PC-3 (cell line): Measurements from ENCODE around the gene PRKCQ.

Experiments used
- EZH2 ChIP-seq: fragments of 300-600 bp; sonication (generic); IDR thresholded peaks from one replicate; pipeline ENCODE4 v1.6.1; 2017; ENCODE audit warnings: antibody characterized with exemption, mild to moderate bottlenecking, low read length; ENCODE audit not compliant: unreplicated experiment
- TF ChIP-seq, protein P1 (sequence below): fragments of 300-600 bp; sonication (generic); conservative IDR thresholded peaks from 2 replicates; pipeline ENCODE4 v1.5.1; 2017; ENCODE audit warnings: antibody characterized with exemption, low read depth, mild to moderate bottlenecking, low read length

DNA sequence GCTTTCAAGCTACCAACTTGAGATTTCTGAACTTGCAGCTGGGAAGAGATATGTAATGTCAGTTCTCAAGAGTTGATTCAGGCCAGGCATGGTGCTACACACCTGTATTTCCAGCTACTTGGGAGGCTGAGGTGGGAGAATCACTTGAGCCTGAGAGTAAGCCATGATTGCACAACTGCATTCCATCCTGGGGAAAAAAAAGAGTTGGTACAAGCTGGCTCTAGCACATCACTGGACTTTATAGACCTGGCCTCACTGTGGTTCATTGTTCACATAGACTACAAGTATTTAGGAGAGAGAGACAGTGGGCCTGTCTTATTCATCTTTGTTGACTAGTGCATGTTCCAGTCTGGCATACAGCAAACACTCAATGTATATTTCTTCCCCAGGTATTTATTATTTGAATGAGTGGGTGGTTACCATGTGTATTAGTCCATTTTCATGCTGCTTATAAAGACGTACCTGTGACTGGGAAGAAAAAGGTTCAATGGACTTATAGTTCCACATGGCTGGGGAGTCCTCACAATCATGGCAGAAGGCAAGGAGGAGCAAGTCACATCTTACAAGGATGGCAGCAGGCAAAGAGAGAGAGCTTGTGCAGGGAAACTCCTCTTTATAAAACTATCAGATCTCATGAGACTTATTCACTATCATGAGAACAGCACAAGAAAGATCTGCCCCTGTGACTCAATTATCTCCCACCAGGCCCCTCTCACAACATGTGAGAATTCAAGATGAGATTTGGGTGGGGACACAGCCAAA lies 200.9 kb downstream of the PRKCQ start:
- TF ChIP-seq, protein P1, sequence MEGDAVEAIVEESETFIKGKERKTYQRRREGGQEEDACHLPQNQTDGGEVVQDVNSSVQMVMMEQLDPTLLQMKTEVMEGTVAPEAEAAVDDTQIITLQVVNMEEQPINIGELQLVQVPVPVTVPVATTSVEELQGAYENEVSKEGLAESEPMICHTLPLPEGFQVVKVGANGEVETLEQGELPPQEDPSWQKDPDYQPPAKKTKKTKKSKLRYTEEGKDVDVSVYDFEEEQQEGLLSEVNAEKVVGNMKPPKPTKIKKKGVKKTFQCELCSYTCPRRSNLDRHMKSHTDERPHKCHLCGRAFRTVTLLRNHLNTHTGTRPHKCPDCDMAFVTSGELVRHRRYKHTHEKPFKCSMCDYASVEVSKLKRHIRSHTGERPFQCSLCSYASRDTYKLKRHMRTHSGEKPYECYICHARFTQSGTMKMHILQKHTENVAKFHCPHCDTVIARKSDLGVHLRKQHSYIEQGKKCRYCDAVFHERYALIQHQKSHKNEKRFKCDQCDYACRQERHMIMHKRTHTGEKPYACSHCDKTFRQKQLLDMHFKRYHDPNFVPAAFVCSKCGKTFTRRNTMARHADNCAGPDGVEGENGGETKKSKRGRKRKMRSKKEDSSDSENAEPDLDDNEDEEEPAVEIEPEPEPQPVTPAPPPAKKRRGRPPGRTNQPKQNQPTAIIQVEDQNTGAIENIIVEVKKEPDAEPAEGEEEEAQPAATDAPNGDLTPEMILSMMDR: no peak
- TF ChIP-seq EZH2: no peak
